Ishikawa (cell line): ENCODE measurements around the gene SMIM35.

Source experiments
- CEBPB ChIP-seq: IDR thresholded peaks from 2 replicates; pipeline ENCODE4 v1.6.1; 2012
- CREB1 ChIP-seq: IDR thresholded peaks from 2 replicates; pipeline ENCODE4 v1.6.1; 2012; ENCODE audit warnings: low read depth
- EGR1 ChIP-seq: IDR thresholded peaks from 2 replicates; pipeline ENCODE4 v1.6.1; 2012
- EP300 ChIP-seq: IDR thresholded peaks from 2 replicates; pipeline ENCODE4 v1.6.1; 2012; ENCODE audit warnings: borderline replicate concordance
- FOXM1 ChIP-seq: IDR thresholded peaks from 2 replicates; pipeline ENCODE4 v1.6.1; 2012; ENCODE audit warnings: low read depth, borderline replicate concordance
- NFIC ChIP-seq: IDR thresholded peaks from 2 replicates; pipeline ENCODE4 v1.6.1; 2012
- RAD21 ChIP-seq: IDR thresholded peaks from 2 replicates; pipeline ENCODE4 v1.6.1; 2012; ENCODE audit warnings: low read depth
- TAF1 ChIP-seq: IDR thresholded peaks from 2 replicates; pipeline ENCODE4 v1.6.1; 2012; ENCODE audit warnings: low read depth, mild to moderate bottlenecking
- TCF12 ChIP-seq: IDR thresholded peaks from 2 replicates; pipeline ENCODE4 v1.6.1; 2012; ENCODE audit warnings: low read depth
- TEAD4 ChIP-seq: IDR thresholded peaks from 2 replicates; pipeline ENCODE4 v1.6.1; 2012
- YY1 ChIP-seq: IDR thresholded peaks from 2 replicates; pipeline ENCODE4 v1.6.1; 2012; ENCODE audit warnings: low read depth
- ZBTB7A ChIP-seq: IDR thresholded peaks from 2 replicates; pipeline ENCODE4 v1.6.1; 2012; ENCODE audit warnings: low read depth
- TF ChIP-seq, protein P1 (sequence below): IDR thresholded peaks from 2 replicates; pipeline ENCODE4 v1.6.1; 2012
- TF ChIP-seq, protein P2 (sequence below): IDR thresholded peaks from 2 replicates; pipeline ENCODE4 v1.6.1; 2012
- TF ChIP-seq, protein P3 (sequence below): IDR thresholded peaks from 2 replicates; pipeline ENCODE4 v1.6.1; 2012; ENCODE audit warnings: low read depth, mild to moderate bottlenecking

The SMIM35 gene

DNA sequence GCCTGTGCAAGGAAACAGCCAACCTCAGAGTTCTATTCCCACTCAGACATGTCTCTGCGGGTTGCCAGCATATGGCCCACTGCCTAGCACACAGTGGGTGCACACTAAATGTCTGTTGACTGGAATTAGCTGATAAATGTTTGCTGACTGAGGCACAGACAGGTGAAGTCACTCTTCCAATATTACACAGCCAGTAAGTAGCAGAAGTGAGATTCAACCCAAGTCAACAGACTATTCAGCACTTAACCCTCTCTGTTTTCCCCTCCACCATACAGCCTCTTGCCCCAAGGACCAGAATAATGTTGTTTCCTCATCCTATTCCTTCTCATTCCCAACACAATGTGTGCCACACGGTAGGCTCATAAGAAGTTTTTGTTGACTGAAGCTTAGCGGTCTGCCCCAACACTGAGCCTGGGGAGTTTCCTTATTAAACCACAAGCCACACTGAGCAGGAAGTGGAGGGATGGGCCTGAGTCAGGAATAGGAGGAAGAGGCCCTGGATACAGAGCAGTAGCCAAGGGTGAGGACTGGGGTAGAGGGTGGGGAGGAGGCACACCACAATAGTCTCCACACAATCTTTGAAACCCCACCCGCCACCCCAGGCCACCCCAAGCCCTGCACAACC is 116.3 kb downstream of the SMIM35 start:
- TF ChIP-seq NFIC, result no peak
- no peak for TF ChIP-seq EGR1
- TF ChIP-seq RAD21, result no peak
- TF ChIP-seq YY1, result no peak
- TF ChIP-seq FOXM1, result no peak
- TF ChIP-seq, protein P1, sequence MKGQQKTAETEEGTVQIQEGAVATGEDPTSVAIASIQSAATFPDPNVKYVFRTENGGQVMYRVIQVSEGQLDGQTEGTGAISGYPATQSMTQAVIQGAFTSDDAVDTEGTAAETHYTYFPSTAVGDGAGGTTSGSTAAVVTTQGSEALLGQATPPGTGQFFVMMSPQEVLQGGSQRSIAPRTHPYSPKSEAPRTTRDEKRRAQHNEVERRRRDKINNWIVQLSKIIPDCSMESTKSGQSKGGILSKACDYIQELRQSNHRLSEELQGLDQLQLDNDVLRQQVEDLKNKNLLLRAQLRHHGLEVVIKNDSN, result no peak
- TF ChIP-seq, protein P2, sequence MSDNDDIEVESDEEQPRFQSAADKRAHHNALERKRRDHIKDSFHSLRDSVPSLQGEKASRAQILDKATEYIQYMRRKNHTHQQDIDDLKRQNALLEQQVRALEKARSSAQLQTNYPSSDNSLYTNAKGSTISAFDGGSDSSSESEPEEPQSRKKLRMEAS, result no peak
- TF ChIP-seq CEBPB, result no peak
- TF ChIP-seq EP300, result no peak
- no peak for TF ChIP-seq ZBTB7A
- no peak for TF ChIP-seq CREB1
- no peak for TF ChIP-seq TEAD4
- no peak for TF ChIP-seq TAF1
- no peak for TF ChIP-seq TCF12
- TF ChIP-seq, protein P3, sequence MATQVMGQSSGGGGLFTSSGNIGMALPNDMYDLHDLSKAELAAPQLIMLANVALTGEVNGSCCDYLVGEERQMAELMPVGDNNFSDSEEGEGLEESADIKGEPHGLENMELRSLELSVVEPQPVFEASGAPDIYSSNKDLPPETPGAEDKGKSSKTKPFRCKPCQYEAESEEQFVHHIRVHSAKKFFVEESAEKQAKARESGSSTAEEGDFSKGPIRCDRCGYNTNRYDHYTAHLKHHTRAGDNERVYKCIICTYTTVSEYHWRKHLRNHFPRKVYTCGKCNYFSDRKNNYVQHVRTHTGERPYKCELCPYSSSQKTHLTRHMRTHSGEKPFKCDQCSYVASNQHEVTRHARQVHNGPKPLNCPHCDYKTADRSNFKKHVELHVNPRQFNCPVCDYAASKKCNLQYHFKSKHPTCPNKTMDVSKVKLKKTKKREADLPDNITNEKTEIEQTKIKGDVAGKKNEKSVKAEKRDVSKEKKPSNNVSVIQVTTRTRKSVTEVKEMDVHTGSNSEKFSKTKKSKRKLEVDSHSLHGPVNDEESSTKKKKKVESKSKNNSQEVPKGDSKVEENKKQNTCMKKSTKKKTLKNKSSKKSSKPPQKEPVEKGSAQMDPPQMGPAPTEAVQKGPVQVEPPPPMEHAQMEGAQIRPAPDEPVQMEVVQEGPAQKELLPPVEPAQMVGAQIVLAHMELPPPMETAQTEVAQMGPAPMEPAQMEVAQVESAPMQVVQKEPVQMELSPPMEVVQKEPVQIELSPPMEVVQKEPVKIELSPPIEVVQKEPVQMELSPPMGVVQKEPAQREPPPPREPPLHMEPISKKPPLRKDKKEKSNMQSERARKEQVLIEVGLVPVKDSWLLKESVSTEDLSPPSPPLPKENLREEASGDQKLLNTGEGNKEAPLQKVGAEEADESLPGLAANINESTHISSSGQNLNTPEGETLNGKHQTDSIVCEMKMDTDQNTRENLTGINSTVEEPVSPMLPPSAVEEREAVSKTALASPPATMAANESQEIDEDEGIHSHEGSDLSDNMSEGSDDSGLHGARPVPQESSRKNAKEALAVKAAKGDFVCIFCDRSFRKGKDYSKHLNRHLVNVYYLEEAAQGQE, result no peak

DNA sequence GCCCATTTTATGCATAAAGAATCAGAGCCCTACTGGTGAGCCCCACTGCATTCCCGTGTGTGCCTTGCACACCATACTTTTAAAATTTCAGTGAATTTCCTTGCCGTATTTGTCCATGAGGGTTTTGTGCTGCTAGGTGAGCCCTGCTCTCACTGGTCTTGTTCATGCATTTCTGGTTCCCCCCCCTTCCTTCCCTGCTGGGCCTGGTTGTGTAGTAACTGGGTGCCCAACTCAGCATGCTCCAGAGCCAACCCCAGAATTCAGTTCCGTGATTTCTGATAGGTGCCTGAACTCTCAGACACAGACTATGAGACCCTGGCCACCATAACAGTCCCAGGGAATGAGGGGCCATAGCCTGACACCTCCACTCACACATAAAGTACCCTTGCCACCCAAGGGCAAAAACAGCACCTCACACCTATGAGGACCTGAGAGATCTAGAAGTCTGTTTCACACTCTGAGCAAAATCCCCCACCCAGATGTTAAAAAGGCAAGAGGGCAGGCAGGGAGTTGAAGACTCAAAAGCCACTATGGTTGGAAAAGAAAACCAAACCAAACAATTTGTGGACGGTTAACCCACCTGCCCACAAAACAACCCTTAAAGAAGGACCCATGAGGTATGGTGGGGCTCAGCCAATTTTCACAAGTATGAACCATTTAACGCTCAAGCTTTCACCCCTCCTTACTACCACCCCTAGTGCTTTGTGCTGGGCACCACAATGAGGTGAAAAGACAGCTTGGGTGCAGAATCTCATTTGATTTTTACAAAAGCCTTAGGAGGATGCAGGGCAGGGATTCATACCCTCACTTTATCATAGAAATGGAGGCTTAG is 117.4 kb downstream of the SMIM35 start:
- TF ChIP-seq TCF12, result no peak

DNA sequence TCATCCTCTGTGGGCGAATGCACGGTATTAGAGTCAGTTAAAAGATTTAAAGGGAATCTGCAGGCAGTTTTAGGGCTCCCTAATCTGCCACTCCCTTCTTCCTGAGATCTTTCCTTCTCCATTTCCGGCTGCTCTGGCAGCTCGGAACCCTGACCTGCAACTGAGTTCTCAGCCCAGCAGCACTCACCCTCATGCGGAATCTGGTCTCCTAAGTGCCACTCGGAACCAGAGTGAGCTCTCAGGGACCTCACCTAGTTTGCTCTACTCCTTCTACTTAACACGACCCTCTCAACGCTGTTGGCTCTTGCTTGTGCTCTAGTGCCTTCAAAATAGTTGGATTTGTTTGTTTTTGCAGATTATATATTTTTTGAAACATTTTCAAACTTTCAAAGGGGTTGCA is 119.9 kb downstream of the SMIM35 start:
- TF ChIP-seq EGR1 (no peak), EP300 (no peak), FOXM1 (no peak), TCF12 (no peak), NFIC (no peak), CREB1 (no peak)
- TF ChIP-seq, protein P2, result no peak
- TF ChIP-seq, protein P1, result no peak

DNA sequence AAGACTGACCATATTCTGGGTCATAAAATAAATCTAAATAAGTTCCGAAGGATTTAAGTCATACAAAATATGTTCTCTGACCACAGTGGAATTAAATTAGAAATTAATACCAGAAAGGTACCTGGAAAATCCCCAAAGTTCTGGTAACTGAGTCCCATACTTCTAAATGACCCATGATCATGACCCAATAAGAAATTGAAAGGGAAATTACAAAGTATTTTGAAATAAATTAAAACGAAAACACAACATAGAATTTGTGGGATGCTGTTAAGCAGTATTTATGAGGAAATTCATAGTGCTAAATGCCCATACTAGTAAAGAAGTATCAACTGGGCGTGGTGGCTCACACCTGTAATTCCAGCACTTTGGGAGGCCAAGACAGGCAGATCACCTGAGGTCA is 123.9 kb downstream of the SMIM35 start:
- no peak for TF ChIP-seq EGR1
- TF ChIP-seq TCF12, result no peak
- TF ChIP-seq, protein P1, result no peak
- no peak for TF ChIP-seq FOXM1
- no peak for TF ChIP-seq TEAD4
- TF ChIP-seq YY1, result no peak
- no peak for TF ChIP-seq RAD21
- no peak for TF ChIP-seq TAF1
- TF ChIP-seq, protein P2, result no peak

DNA sequence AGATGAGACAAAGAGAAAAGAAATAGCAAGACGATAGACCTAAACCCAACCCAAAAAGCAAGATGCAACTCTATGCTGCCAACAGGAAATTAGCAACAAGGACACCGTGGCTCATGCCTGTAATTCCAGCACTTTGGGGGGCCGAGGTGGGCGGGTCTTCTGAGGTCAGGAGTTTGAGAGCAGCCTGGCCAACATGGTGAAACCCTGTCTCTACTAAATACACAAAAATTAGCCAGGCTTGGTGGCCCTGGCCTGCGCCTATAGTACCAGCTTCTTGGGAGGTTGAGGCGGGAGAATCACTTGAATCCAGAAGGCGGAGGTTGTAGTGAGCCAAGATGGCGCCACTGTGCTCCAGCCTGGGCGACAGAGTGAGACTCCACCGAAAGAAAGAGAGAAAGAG is 124.9 kb downstream of the SMIM35 start:
- TF ChIP-seq FOXM1, result no peak
- TF ChIP-seq NFIC, result no peak
- TF ChIP-seq TAF1, result no peak
- TF ChIP-seq TCF12, result no peak
- TF ChIP-seq, protein P1, result no peak
- TF ChIP-seq, protein P2, result no peak
- TF ChIP-seq EP300, result no peak
- no peak for TF ChIP-seq CEBPB
- TF ChIP-seq, protein P3, result no peak
- TF ChIP-seq RAD21, result no peak
- no peak for TF ChIP-seq TEAD4
- TF ChIP-seq ZBTB7A, result no peak
- TF ChIP-seq EGR1, result no peak
- TF ChIP-seq CREB1, result no peak
